Stimulated activated naive CD8-positive, alpha-beta T cell treated with anti-CD3 and anti-CD28 coated beads, Interleukin-15, Interleukin-2, amounts not matched to agents 100 ng/mL and 50 ng/mL, for 24 hours (primary cell): ENCODE data around the gene WFDC12.

Experiments used
- H3K27ac Mint-ChIP-seq: one replicate; pipeline ENCODE4 v1.8.0; 2021; ENCODE audit warnings: mild to moderate bottlenecking, mixed read lengths
- H3K27me3 Mint-ChIP-seq: one replicate; pipeline ENCODE4 v1.8.0; 2021; ENCODE audit warnings: mixed read lengths
- H3K36me3 Mint-ChIP-seq: one replicate; pipeline ENCODE4 v1.8.0; 2021; ENCODE audit warnings: low read depth, mixed read lengths
- H3K4me1 Mint-ChIP-seq: one replicate; pipeline ENCODE4 v1.8.0; 2021; ENCODE audit warnings: low read depth, mixed read lengths
- H3K4me3 Mint-ChIP-seq: one replicate; pipeline ENCODE4 v1.8.0; 2021; ENCODE audit warnings: mild to moderate bottlenecking, mixed read lengths
- H3K9me3 Mint-ChIP-seq: one replicate; pipeline ENCODE4 v1.8.0; 2021; ENCODE audit warnings: mixed read lengths

The WFDC12 gene

GRCh38 chr20:45136911-45137310 is 12.6 kb upstream of the WFDC12 start:
- Mint-ChIP-seq H3K36me3 (no peaks in the 10 kb centered on the region), H3K9me3 (no peaks in the 10 kb centered on the region), H3K27me3 (peaks cover 19% of the 10 kb centered on the region), H3K4me3 (no peak overlapping the region), H3K27ac (no peak overlapping the region), H3K4me1 (no peaks in the 10 kb centered on the region)

- H3K27ac Mint-ChIP-seq: no peak overlapping the region
- H3K27me3 Mint-ChIP-seq: peaks cover 66% of the 10 kb centered on the region
- H3K9me3 Mint-ChIP-seq: no peaks in the 10 kb centered on the region
Measured at GRCh38 chr20:45128099-45128498, 3.8 kb upstream of the WFDC12 start.

GRCh38 chr20:45121388-45121787 is 2.9 kb downstream of the WFDC12 start:
- H3K4me1 Mint-ChIP-seq: no peaks in the 10 kb centered on the region
- no peaks in the 10 kb centered on the region for H3K9me3 Mint-ChIP-seq
- H3K27me3 Mint-ChIP-seq: peaks cover 42% of the 10 kb centered on the region
- H3K4me3 Mint-ChIP-seq: no peak overlapping the region
- H3K27ac Mint-ChIP-seq: no peak overlapping the region
- no peaks in the 10 kb centered on the region for H3K36me3 Mint-ChIP-seq

More at GRCh38 chr20:45128099-45128498, 3.8 kb upstream of the WFDC12 start:
- no peaks in the 10 kb centered on the region for H3K36me3 Mint-ChIP-seq
- H3K4me1 Mint-ChIP-seq: no peaks in the 10 kb centered on the region
- no peak overlapping the region for H3K4me3 Mint-ChIP-seq

- Mint-ChIP-seq H3K9me3 (no peaks in the 10 kb centered on the region), H3K27ac (no peak overlapping the region), H3K4me1 (peaks cover 6% of the 10 kb centered on the region), H3K4me3 (no peak overlapping the region), H3K27me3 (peaks cover 37% of the 10 kb centered on the region), H3K36me3 (no peaks in the 10 kb centered on the region)
Measured at GRCh38 chr20:45119556-45120266, 4.6 kb downstream of the WFDC12 start.

GRCh38 chr20:45118028-45118427 is 6.2 kb downstream of the WFDC12 start:
- Mint-ChIP-seq H3K27ac (no peak overlapping the region), H3K4me1 (peaks cover 8% of the 10 kb centered on the region), H3K36me3 (no peaks in the 10 kb centered on the region), H3K4me3 (no peak overlapping the region), H3K27me3 (peaks cover 26% of the 10 kb centered on the region), H3K9me3 (no peaks in the 10 kb centered on the region)

GRCh38 chr20:45117581-45117980 is 6.7 kb downstream of the WFDC12 start:
- no peak overlapping the region for H3K4me3 Mint-ChIP-seq
- H3K9me3 Mint-ChIP-seq: no peaks in the 10 kb centered on the region
- H3K4me1 Mint-ChIP-seq: peaks cover 8% of the 10 kb centered on the region
- H3K36me3 Mint-ChIP-seq: no peaks in the 10 kb centered on the region
- H3K27me3 Mint-ChIP-seq: peaks cover 26% of the 10 kb centered on the region
- no peak overlapping the region for H3K27ac Mint-ChIP-seq

- Mint-ChIP-seq H3K9me3 (no peaks in the 10 kb centered on the region), H3K36me3 (no peaks in the 10 kb centered on the region), H3K4me1 (peaks cover 8% of the 10 kb centered on the region), H3K27me3 (peaks cover 20% of the 10 kb centered on the region), H3K4me3 (no peak overlapping the region), H3K27ac (no peak overlapping the region)
Measured at GRCh38 chr20:45115829-45116228, 8.4 kb downstream of the WFDC12 start.

- Mint-ChIP-seq H3K4me1 (peaks cover 8% of the 10 kb centered on the region), H3K27ac (no peak overlapping the region), H3K36me3 (no peaks in the 10 kb centered on the region), H3K4me3 (no peak overlapping the region), H3K27me3 (peaks cover 16% of the 10 kb centered on the region), H3K9me3 (no peaks in the 10 kb centered on the region)
Measured at GRCh38 chr20:45115386-45115774, 8.9 kb downstream of the WFDC12 start.

GRCh38 chr20:45114465-45115385 is 9.5 kb downstream of the WFDC12 start, which contains the start of gene WFDC5:
Gene WFDC5 (minus strand): TSS chr20:45115174. CDS start chr20:45115083, 91 bp downstream.
- peaks cover 12% of the 10 kb centered on the region for H3K27me3 Mint-ChIP-seq
- no peaks in the 10 kb centered on the region for H3K36me3 Mint-ChIP-seq
- H3K4me3 Mint-ChIP-seq: no peak within 1 kb of the TSS
- H3K4me1 Mint-ChIP-seq: peaks cover 8% of the 10 kb centered on the region
- no peaks in the 10 kb centered on the region for H3K9me3 Mint-ChIP-seq
- H3K27ac Mint-ChIP-seq: no peak within 1 kb of the TSS

GRCh38 chr20:45113865-45114264 is 10.4 kb downstream of the WFDC12 start:
- Mint-ChIP-seq H3K4me1 (peaks cover 8% of the 10 kb centered on the region), H3K4me3 (no peak overlapping the region), H3K9me3 (no peaks in the 10 kb centered on the region), H3K27me3 (peaks cover 9% of the 10 kb centered on the region), H3K27ac (no peak overlapping the region), H3K36me3 (no peaks in the 10 kb centered on the region)

- Mint-ChIP-seq H3K27ac (no peak overlapping the region), H3K9me3 (no peaks in the 10 kb centered on the region), H3K36me3 (no peaks in the 10 kb centered on the region), H3K4me3 (no peak overlapping the region), H3K4me1 (peaks cover 8% of the 10 kb centered on the region), H3K27me3 (peaks cover 7% of the 10 kb centered on the region)
Measured at GRCh38 chr20:45112754-45113153, 11.5 kb downstream of the WFDC12 start.

GRCh38 chr20:45111799-45112471 is 12.3 kb downstream of the WFDC12 start:
- Mint-ChIP-seq H3K27ac (no peak overlapping the region), H3K4me3 (no peak overlapping the region), H3K4me1 (peaks cover 8% of the 10 kb centered on the region)

GRCh38 chr20:45111285-45111684 is 13.0 kb downstream of the WFDC12 start:
- Mint-ChIP-seq H3K9me3 (no peaks in the 10 kb centered on the region), H3K4me1 (peaks cover 8% of the 10 kb centered on the region), H3K36me3 (no peaks in the 10 kb centered on the region), H3K27ac (no peak overlapping the region), H3K4me3 (no peak overlapping the region), H3K27me3 (peaks cover 6% of the 10 kb centered on the region)

More at GRCh38 chr20:45111799-45112471, 12.3 kb downstream of the WFDC12 start:
- no peaks in the 10 kb centered on the region for H3K36me3 Mint-ChIP-seq
- no peaks in the 10 kb centered on the region for H3K9me3 Mint-ChIP-seq
- H3K27me3 Mint-ChIP-seq: peaks cover 2% of the 10 kb centered on the region

GRCh38 chr20:45110301-45110700 is 14.0 kb downstream of the WFDC12 start:
- no peak overlapping the region for H3K4me3 Mint-ChIP-seq
- peaks cover 8% of the 10 kb centered on the region for H3K4me1 Mint-ChIP-seq
- H3K27me3 Mint-ChIP-seq: peaks cover 6% of the 10 kb centered on the region
- H3K36me3 Mint-ChIP-seq: no peaks in the 10 kb centered on the region
- H3K9me3 Mint-ChIP-seq: no peaks in the 10 kb centered on the region
- H3K27ac Mint-ChIP-seq: no peak overlapping the region

- H3K27me3 Mint-ChIP-seq: peaks cover 6% of the 10 kb centered on the region
- no peaks in the 10 kb centered on the region for H3K36me3 Mint-ChIP-seq
- H3K4me3 Mint-ChIP-seq: no peak overlapping the region
- no peaks in the 10 kb centered on the region for H3K9me3 Mint-ChIP-seq
- peaks cover under 1% of the 10 kb centered on the region for H3K4me1 Mint-ChIP-seq
- no peak overlapping the region for H3K27ac Mint-ChIP-seq
Measured at GRCh38 chr20:45109634-45110033, 14.6 kb downstream of the WFDC12 start.
